Adrenal gland (tissue), 12 donors: ENCODE results near the gene SYCP1. TPM values are rescaled to one million over a fixed set of nuclear protein-coding genes. Genes with fewer than 3 reads are reported as not detected.
"Not testable (repeated sequence)": the region's sequence is repeated elsewhere in the genome, so short reads cannot be mapped to it uniquely, and the experiment has no call there.

ENCODE experiments used
- DNase-seq, 7 donors: peaks; one replicate each; pipeline ENCODE4 v3.0.0-alpha.2; 2019 to 2020
- H3K27ac ChIP-seq, 5 donors: fragments of 200-600 bp; sonication (generic) in 4 of 5; 1 replicate in 3 of 5; 2 replicates in 2 of 5; pipeline versions ENCODE4 v1.5.1 to v1.8.0; 2016 to 2020; ENCODE audit warnings: mild to moderate bottlenecking in 1 of 5
- H3K27me3 ChIP-seq: fragments of 200-600 bp; 2 replicates; pipeline ENCODE4 v1.8.0; 2021
- H3K36me3 ChIP-seq, 2 donors: fragments of 200-600 bp; replicated peaks in 1 of 2; 1 replicate in 1 of 2; 2 replicates in 1 of 2; pipeline versions ENCODE4 v1.5.1 to v1.8.0; 2018 to 2022
- H3K4me1 ChIP-seq, 2 donors: fragments of 200-600 bp; replicated peaks in 1 of 2; 1 replicate in 1 of 2; 2 replicates in 1 of 2; pipeline versions ENCODE4 v1.5.1 to v1.8.0; 2018 to 2021
- H3K4me3 ChIP-seq, 4 donors: fragments of 200-600 bp; sonication (generic) in 3 of 4; one replicate each; pipeline ENCODE4 v1.5.1; 2016 to 2018
- H3K9me3 ChIP-seq, 3 donors: fragments of 200-600 bp; sonication (generic) in 1 of 3; replicated peaks in 1 of 3; 1 replicate in 2 of 3; 2 replicates in 1 of 3; pipeline versions ENCODE4 v1.5.1 to v1.8.0; 2016 to 2021
- CTCF ChIP-seq, 6 experiments: fragments of 450-650 bp in 4 of 6; fragments of 200-600 bp in 2 of 6; sonication (generic) in 1 of 6; IDR thresholded peaks; 1 replicate in 5 of 6; 2 replicates in 1 of 6; pipeline versions ENCODE4 v1.5.1 to v1.8.0; 2016 to 2021; ENCODE audit warnings: antibody characterized with exemption in 6 of 6, mild to moderate bottlenecking in 2 of 6, moderate library complexity in 1 of 6
- POLR2A ChIP-seq, 2 donors: fragments of 450-650 bp; IDR thresholded peaks; one replicate each; pipeline ENCODE4 v1.6.1; 2017; ENCODE audit warnings: antibody characterized with exemption in 2 of 2, mild to moderate bottlenecking in 2 of 2, moderate library complexity in 1 of 2
- WGBS, 4 donors: extraction: QIAGEN DNeasy Blood & Tissue Kit in 2 of 4; methylation state at CpG; one replicate each; pipeline versions ENCODE4 v1.1.5 to v1.1.7; 2013 to 2017; 5-methylcytosine and 5-hydroxymethylcytosine counted together
- intact Hi-C, 2 donors: fragments of 100-400 bp; cut with DNase I; formaldehyde crosslinking; loops; one replicate each; pipeline versions ENCODE4 v1.14.1 to v1.15.0; 2022 to 2023
- polyA plus RNA-seq, 3 donors: library from polyadenylated mRNA; stranded (reverse); fragments of 200-250 nt in 2 of 3; fragments of 350-450 nt in 1 of 3; fragmentation: Illumina TruSeq in 1 of 3; extraction: RNeasy Lipid Tissue Mini Kit (QIAGEN cat#74804) in 1 of 3; gene quantifications; one replicate each; pipeline ENCODE4 v1.2.3, GENCODE V29; 2013 to 2014
- total RNA-seq, 9 donors: library from RNA; depleted of rRNA in 4 of 9; stranded (reverse); fragments of >200 nt in 4 of 9; fragments of 120-200 nt in 1 of 9; fragmentation: NEBNext Ultra II Directional in 1 of 9; extraction: Animal tissue kit (Norgen Biotek cat#: 25700) in 1 of 9; gene quantifications; one replicate each; pipeline versions ENCODE4 v1.1.0 to v1.2.4, GENCODE V29; 2013 to 2023
- donor health status: healthy with polysubstance abuse.
- donor health status: Bipolar disorder and iron deficiency.
- donor health status: DM: yes; HTN: yes; CAD: no.
- donor health status: DM: no; HTN: no; CAD: no.
- donor health status: DM: no; HTN: no; CAD: no.
- donor health status: DM: yes; HTN: yes; CAD: no.

The SYCP1 gene
- total and polyA plus RNA-seq, 12 donors, result 0.07 to 0.22 TPM; not detected in 10

GRCh38 chr1:114828251-114828650 is 26.4 kb upstream of the SYCP1 start:
- no peak for TF ChIP-seq CTCF (IDR thresholded peaks at IDR 0.05)
- no peak for TF ChIP-seq POLR2A (IDR thresholded peaks at IDR 0.05)
- peaks cover 0 to 3% (median 0%) of the 10 kb centered on the region in 3 donors for H3K9me3 ChIP-seq
- 77 to 82% (median 81%) methylated on average over 5 of the region's 5 CpGs for WGBS, 4 donors

GRCh38 chr1:114830075-114830474 is 24.6 kb upstream of the SYCP1 start:
- DNase-seq, H3K9me3 ChIP-seq, intact Hi-C loops, H3K36me3 ChIP-seq, H3K27me3 ChIP-seq, H3K27ac ChIP-seq, H3K4me3 ChIP-seq, H3K4me1 ChIP-seq: not testable (repeated sequence)
- 50 to 67% (median 60%) methylated on average over 1 of the region's 1 CpG for WGBS, 4 donors

More at GRCh38 chr1:114828251-114828650, 26.4 kb upstream of the SYCP1 start:
- Histone ChIP-seq H3K4me3 (no peak overlapping the region), H3K27me3 (no peaks in the 10 kb centered on the region), H3K27ac (no peak overlapping the region), H3K4me1 (no peaks in the 10 kb centered on the region), H3K36me3 (no peaks in the 10 kb centered on the region)
- DNase-seq, result no peak
- intact Hi-C loops, result no loop called here

- no peaks in the 10 kb centered on the region for H3K27me3 ChIP-seq
- no peaks in the 10 kb centered on the region for H3K36me3 ChIP-seq
- TF ChIP-seq POLR2A (IDR thresholded peaks at IDR 0.05) (no peak), CTCF (IDR thresholded peaks at IDR 0.05) (no peak)
- no peak for DNase-seq
- no peaks in the 10 kb centered on the region for H3K9me3 ChIP-seq
- H3K4me3 ChIP-seq, result no peak overlapping the region
- intact Hi-C loops, result no loop called here
- WGBS, 4 donors, result 84 to 87% (median 85%) methylated on average over 5 of the region's 5 CpGs
- no peak overlapping the region for H3K27ac ChIP-seq
- H3K4me1 ChIP-seq, result no peaks in the 10 kb centered on the region
Observed at GRCh38 chr1:114831276-114831994, 23.2 kb upstream of the SYCP1 start.

GRCh38 chr1:114832057-114832456 is 22.6 kb upstream of the SYCP1 start:
- TF ChIP-seq CTCF (IDR thresholded peaks at IDR 0.05), result no peak
- no peak for TF ChIP-seq POLR2A (IDR thresholded peaks at IDR 0.05)
- no peaks in the 10 kb centered on the region for H3K9me3 ChIP-seq
- H3K4me1 ChIP-seq, result no peaks in the 10 kb centered on the region
- intact Hi-C loops, result no loop called here
- H3K27ac ChIP-seq, result no peak overlapping the region
- DNase-seq, result no peak
- WGBS, 4 donors, result 79 to 94% (median 87%) methylated on average over 4 of the region's 4 CpGs
- H3K36me3 ChIP-seq, result no peaks in the 10 kb centered on the region
- no peak overlapping the region for H3K4me3 ChIP-seq
- no peaks in the 10 kb centered on the region for H3K27me3 ChIP-seq

GRCh38 chr1:114833421-114833820 is 21.2 kb upstream of the SYCP1 start:
- intact Hi-C loops, result no loop called here

More at GRCh38 chr1:114833421-114833820, 21.2 kb upstream of the SYCP1 start:
- Histone ChIP-seq H3K9me3 (no peaks in the 10 kb centered on the region), H3K27ac (no peak overlapping the region), H3K27me3 (no peaks in the 10 kb centered on the region), H3K4me3 (no peak overlapping the region), H3K4me1 (no peaks in the 10 kb centered on the region), H3K36me3 (no peaks in the 10 kb centered on the region)
- no peak for TF ChIP-seq POLR2A (IDR thresholded peaks at IDR 0.05)
- TF ChIP-seq CTCF (IDR thresholded peaks at IDR 0.05), result no peak
- no peak for DNase-seq
- 80 to 87% (median 82%) methylated on average over 4 of the region's 4 CpGs for WGBS, 4 donors
